ENCODE data around the gene DEPDC1B. TPM values are rescaled to one million over a fixed set of nuclear protein-coding genes. Genes with fewer than 3 reads are reported as not detected.
"Not testable (repeated sequence)": the region's sequence is repeated elsewhere in the genome, so short reads cannot be mapped to it uniquely, and the experiment has no call there.

The DEPDC1B gene
- total RNA-seq, 1 donor from 2014 or later: 0.98 TPM

GRCh38 chr5:60594715-60595477 lies 105.1 kb downstream of the DEPDC1B start:
- POLR2A ChIA-PET: no interaction called here
- no peak for TF ChIP-seq CTCF (IDR thresholded peaks at IDR 0.05)
- ATAC-seq (ENCODE audit: low read depth) (no peak), DNase-seq (no peak)
- no peak overlapping the region for H3K4me3 Mint-ChIP-seq
- H3K4me1 Mint-ChIP-seq: peaks cover 21% of the 10 kb centered on the region
- intact Hi-C loops (cut with micrococcal nuclease): no loop called here
- no peaks in the 10 kb centered on the region for H3K27me3 Mint-ChIP-seq
- peaks cover under 1% of the 10 kb centered on the region for H3K9me3 Mint-ChIP-seq
- CTCF ChIA-PET: no interaction called here
- no peaks in the 10 kb centered on the region for H3K36me3 Mint-ChIP-seq (ENCODE audit: low read depth)
- no peak overlapping the region for H3K27ac Mint-ChIP-seq

- DNase-seq: no peak
- no peak for TF ChIP-seq CTCF (IDR thresholded peaks at IDR 0.05)
- ATAC-seq (ENCODE audit: low read depth): no peak
- no peaks in the 10 kb centered on the region for H3K27me3 Mint-ChIP-seq
- no peak overlapping the region for H3K4me3 Mint-ChIP-seq
- ChIA-PET CTCF (interaction anchor here (0.9 to 2.7 kb wide), 3 partner anchors 137 to 779 kb away, joined by 3 to 10 read pairs (median 5); no protein-coding TSS in a partner anchor), POLR2A (no interaction called here)
- H3K27ac Mint-ChIP-seq: no peak overlapping the region
- H3K9me3 Mint-ChIP-seq: peaks cover 3% of the 10 kb centered on the region
- H3K36me3 Mint-ChIP-seq (ENCODE audit: low read depth): no peaks in the 10 kb centered on the region
- intact Hi-C loops (cut with micrococcal nuclease): no loop called here
- peaks cover 12% of the 10 kb centered on the region for H3K4me1 Mint-ChIP-seq
These were observed 109.8 kb downstream of the DEPDC1B start for GRCh38 chr5:60590172-60590571.

- H3K4me1 Mint-ChIP-seq: peaks cover 18% of the 10 kb centered on the region
- DNase-seq; H3K27me3 Mint-ChIP-seq; H3K36me3 Mint-ChIP-seq (ENCODE audit: low read depth); POLR2A ChIA-PET; ATAC-seq (ENCODE audit: low read depth); H3K27ac Mint-ChIP-seq; H3K4me3 Mint-ChIP-seq; H3K9me3 Mint-ChIP-seq: not testable (repeated sequence)
- CTCF ChIA-PET: interaction anchor here (2.3 to 2.9 kb wide), 2 partner anchors 292 to 773 kb away, joined by 19 to 22 read pairs; no protein-coding TSS in a partner anchor
- intact Hi-C loops (cut with micrococcal nuclease): loop anchor here (10.0 kb wide), 2 partner anchors 193 to 383 kb away; no protein-coding TSS in a partner anchor
These were observed 112.7 kb downstream of the DEPDC1B start for GRCh38 chr5:60587312-60587711.

- intact Hi-C loops (cut with micrococcal nuclease): loop anchor here (1.0 to 10.0 kb wide), 5 partner anchors 45 to 772 kb away; no protein-coding TSS in a partner anchor
- H3K4me3 Mint-ChIP-seq: no peak overlapping the region
- CTCF ChIA-PET: interaction anchor here (0.6 to 2.9 kb wide), 7 partner anchors 11 to 776 kb away, joined by 3 to 22 read pairs (median 3); no protein-coding TSS in a partner anchor
- H3K27me3 Mint-ChIP-seq: no peaks in the 10 kb centered on the region
- H3K9me3 Mint-ChIP-seq: peaks cover 3% of the 10 kb centered on the region
- ATAC-seq (ENCODE audit: low read depth) (no peak), DNase-seq (no peak)
- no peak for TF ChIP-seq CTCF (IDR thresholded peaks at IDR 0.05)
- POLR2A ChIA-PET: no interaction called here
- H3K36me3 Mint-ChIP-seq (ENCODE audit: low read depth): no peaks in the 10 kb centered on the region
- no peak overlapping the region for H3K27ac Mint-ChIP-seq
- H3K4me1 Mint-ChIP-seq: peaks cover 18% of the 10 kb centered on the region
These were observed 113.6 kb downstream of the DEPDC1B start for GRCh38 chr5:60586307-60586901.

- CTCF ChIA-PET: interaction anchor here (0.6 to 2.9 kb wide), 7 partner anchors 12 to 775 kb away, joined by 3 to 22 read pairs (median 3); no protein-coding TSS in a partner anchor
- H3K4me1 Mint-ChIP-seq: peaks cover 18% of the 10 kb centered on the region
- H3K27ac Mint-ChIP-seq: no peak overlapping the region
These were observed 114.3 kb downstream of the DEPDC1B start for GRCh38 chr5:60585618-60586017.

More at GRCh38 chr5:60585618-60586017, 114.3 kb downstream of the DEPDC1B start:
- ATAC-seq (ENCODE audit: low read depth) (no peak), DNase-seq (no peak)
- H3K27me3 Mint-ChIP-seq: no peaks in the 10 kb centered on the region
- no peaks in the 10 kb centered on the region for H3K36me3 Mint-ChIP-seq (ENCODE audit: low read depth)
- POLR2A ChIA-PET: no interaction called here
- no peak for TF ChIP-seq CTCF (IDR thresholded peaks at IDR 0.05)
- intact Hi-C loops (cut with micrococcal nuclease): loop anchor here (1.0 to 10.0 kb wide), 5 partner anchors 44 to 771 kb away; no protein-coding TSS in a partner anchor
- no peak overlapping the region for H3K4me3 Mint-ChIP-seq
- H3K9me3 Mint-ChIP-seq: peaks cover 3% of the 10 kb centered on the region

Measured in activated B cell treated with CpG ODN at 0.5 μM for 24 hours (primary cell).